Mesendoderm (in vitro differentiated cells): ENCODE results near the gene LEAP2.
A peak's percentile ranks its signal among the peaks of the same experiment; 100 is the strongest.

Experiments
- DNase-seq: peaks from one replicate; pipeline ENCODE4 v3.0.0; 2013
- H2AK5ac ChIP-seq: 2 replicates; pipeline ENCODE4 v1.6.1; 2013; ENCODE audit warnings: low read length, inconsistent platforms
- H2BK120ac ChIP-seq: 2 replicates; pipeline ENCODE4 v1.6.1; 2013; ENCODE audit warnings: low read depth, mild to moderate bottlenecking, low read length, moderate library complexity, mixed read lengths
- H2BK15ac ChIP-seq: replicated peaks from 2 replicates; pipeline ENCODE4 v1.6.1; 2013; ENCODE audit warnings: low read depth, mild to moderate bottlenecking, moderate library complexity
- H2BK5ac ChIP-seq: 2 replicates; pipeline ENCODE4 v1.6.1; 2013; ENCODE audit warnings: low read length, inconsistent platforms
- H3K18ac ChIP-seq: 2 replicates; pipeline ENCODE4 v1.6.1; 2013; ENCODE audit warnings: mild to moderate bottlenecking, low read length, mixed read lengths
- H3K23ac ChIP-seq: one replicate; pipeline ENCODE4 v1.6.1; 2013; ENCODE audit warnings: low read length
- H3K27ac ChIP-seq: 2 replicates; pipeline ENCODE4 v1.5.1; 2013; ENCODE audit warnings: low read depth, mild to moderate bottlenecking, inconsistent platforms, low read length, moderate library complexity
- H3K27me3 ChIP-seq: 2 replicates; pipeline ENCODE4 v1.6.1; 2013; ENCODE audit warnings: low read length, control low read depth, mild to moderate bottlenecking, inconsistent platforms; ENCODE audit not compliant: insufficient read depth, poor library complexity
- H3K36me3 ChIP-seq: 2 replicates; pipeline ENCODE4 v1.6.1; 2013; ENCODE audit warnings: low read length, inconsistent platforms; ENCODE audit not compliant: control insufficient read depth, insufficient read depth
- H3K4ac ChIP-seq: one replicate; pipeline ENCODE4 v1.6.1; 2013; ENCODE audit warnings: low read depth, mild to moderate bottlenecking, low read length, moderate library complexity
- H3K4me1 ChIP-seq: 2 replicates; pipeline ENCODE4 v1.6.1; 2013; ENCODE audit warnings: low read depth, low read length, inconsistent platforms; ENCODE audit not compliant: control insufficient read depth
- H3K4me2 ChIP-seq: 2 replicates; pipeline ENCODE4 v1.6.1; 2013; ENCODE audit warnings: low read length
- H3K4me3 ChIP-seq: 2 replicates; pipeline ENCODE4 v1.5.1; 2013; ENCODE audit warnings: mild to moderate bottlenecking, low read length
- H3K56ac ChIP-seq: one replicate; pipeline ENCODE4 v1.6.1; 2013; ENCODE audit warnings: low read length
- H3K79me1 ChIP-seq: 2 replicates; pipeline ENCODE4 v1.6.1; 2013; ENCODE audit warnings: low read length, inconsistent platforms
- H3K79me2 ChIP-seq: 2 replicates; pipeline ENCODE4 v1.6.1; 2013; ENCODE audit warnings: mild to moderate bottlenecking, low read length; ENCODE audit not compliant: control insufficient read depth, insufficient read depth
- H3K9ac ChIP-seq: 2 replicates; pipeline ENCODE4 v1.6.1; 2013; ENCODE audit warnings: low read length, inconsistent platforms
- H4K5ac ChIP-seq: one replicate; pipeline ENCODE4 v1.6.1; 2013; ENCODE audit warnings: low read length
- H4K8ac ChIP-seq: one replicate; pipeline ENCODE4 v1.6.1; 2013; ENCODE audit warnings: low read depth, mild to moderate bottlenecking, control low read depth, low read length, moderate library complexity
- WGBS: extraction: QIAGEN DNeasy Blood & Tissue Kit; methylation state at CpG from one replicate; pipeline ENCODE4 v1.1.7; 2013; ENCODE audit warnings: low lambda C conversion rate, missing lambda C conversion rate; ENCODE audit not compliant: insufficient coverage; ENCODE audit errors: extremely low coverage; 5-methylcytosine and 5-hydroxymethylcytosine counted together

Gene LEAP2

DNA sequence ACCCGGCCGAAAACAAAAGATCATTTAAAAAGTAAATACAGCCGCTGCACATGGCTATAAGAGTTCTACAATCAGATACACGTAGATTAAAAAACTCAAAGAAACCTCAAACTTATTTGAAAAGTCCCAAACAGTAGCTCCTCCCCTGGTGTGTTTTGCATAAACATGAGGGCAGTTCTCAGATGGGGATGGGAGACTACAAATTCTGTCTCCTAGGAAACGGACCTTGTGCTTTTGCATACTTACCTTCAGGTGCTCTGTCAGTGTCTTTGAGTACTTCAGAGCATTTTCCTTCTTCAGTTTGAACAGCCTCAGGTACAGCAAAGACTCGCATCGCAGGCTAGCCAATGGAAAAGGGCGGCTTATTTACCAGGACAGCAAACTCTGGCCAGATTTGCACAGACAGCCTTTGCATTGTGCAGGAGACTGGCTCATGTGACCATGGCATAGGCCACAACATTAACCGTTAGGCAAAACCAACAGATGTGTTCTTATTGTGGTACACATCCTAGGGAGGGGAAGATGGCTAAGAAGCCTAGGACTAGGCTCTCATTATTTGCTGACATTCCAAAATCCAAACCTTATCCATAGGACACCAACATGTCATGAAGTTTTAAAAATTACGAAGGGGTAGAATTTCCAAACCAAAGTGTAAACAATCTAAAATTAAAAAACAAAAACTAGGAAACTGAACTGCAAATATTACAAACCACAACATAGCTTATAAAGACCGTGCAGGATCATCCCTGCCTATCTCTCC is 12.8 kb downstream of the LEAP2 start:
- Histone ChIP-seq H3K4me2 (no peak overlapping the region), H3K27me3 (no peaks in the 10 kb centered on the region), H2AK5ac (no peak overlapping the region), H3K56ac (no peak overlapping the region), H3K79me1 (peaks cover 2% of the 10 kb centered on the region), H3K79me2 (no peaks in the 10 kb centered on the region), H4K8ac (no peak overlapping the region), H3K4ac (no peak overlapping the region), H2BK15ac (no peak overlapping the region), H3K9ac (no peak overlapping the region), H4K5ac (no peak overlapping the region), H2BK5ac (no peak overlapping the region), H3K18ac (no peak overlapping the region), H3K4me3 (no peak overlapping the region), H3K4me1 (no peaks in the 10 kb centered on the region), H2BK120ac (no peak overlapping the region), H3K23ac (no peak overlapping the region), H3K36me3 (peaks cover 4% of the 10 kb centered on the region), H3K27ac (no peak overlapping the region)
- DNase-seq = peak; percentile 51
- WGBS = no CpG with 5 or more reads among the region's 11 CpGs

DNA sequence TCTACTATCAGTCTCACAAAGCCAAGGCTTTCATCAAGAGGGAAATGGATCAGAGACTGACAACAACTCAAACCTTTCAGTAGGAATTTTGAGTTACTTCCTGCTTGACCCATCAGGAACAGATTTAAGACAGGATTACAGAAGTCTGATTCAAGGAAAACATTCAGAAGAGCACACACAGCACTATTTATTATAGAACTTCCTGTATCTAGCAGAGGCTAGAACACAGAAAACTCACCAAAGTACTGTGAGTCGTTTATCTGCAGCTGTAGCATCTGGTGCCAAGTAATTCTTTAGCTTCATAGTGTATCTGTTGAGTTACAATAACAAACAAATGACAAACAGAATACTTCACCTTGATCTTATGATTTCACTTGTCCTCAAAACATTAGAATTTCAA is 13.8 kb downstream of the LEAP2 start:
- Histone ChIP-seq H3K18ac (no peak overlapping the region), H3K4me2 (no peak overlapping the region), H3K9ac (no peak overlapping the region), H3K27me3 (no peaks in the 10 kb centered on the region), H3K79me2 (no peaks in the 10 kb centered on the region), H3K4ac (no peak overlapping the region), H3K79me1 (peaks cover 2% of the 10 kb centered on the region), H4K8ac (no peak overlapping the region), H4K5ac (no peak overlapping the region), H2BK120ac (no peak overlapping the region), H3K27ac (no peak overlapping the region), H3K56ac (no peak overlapping the region), H3K36me3 (peaks cover 4% of the 10 kb centered on the region), H2AK5ac (no peak overlapping the region), H2BK5ac (no peak overlapping the region), H3K4me3 (no peak overlapping the region), H3K4me1 (no peaks in the 10 kb centered on the region), H2BK15ac (no peak overlapping the region), H3K23ac (no peak overlapping the region)
- no peak for DNase-seq
- no CpG with 5 or more reads among the region's 1 CpG for WGBS

DNA sequence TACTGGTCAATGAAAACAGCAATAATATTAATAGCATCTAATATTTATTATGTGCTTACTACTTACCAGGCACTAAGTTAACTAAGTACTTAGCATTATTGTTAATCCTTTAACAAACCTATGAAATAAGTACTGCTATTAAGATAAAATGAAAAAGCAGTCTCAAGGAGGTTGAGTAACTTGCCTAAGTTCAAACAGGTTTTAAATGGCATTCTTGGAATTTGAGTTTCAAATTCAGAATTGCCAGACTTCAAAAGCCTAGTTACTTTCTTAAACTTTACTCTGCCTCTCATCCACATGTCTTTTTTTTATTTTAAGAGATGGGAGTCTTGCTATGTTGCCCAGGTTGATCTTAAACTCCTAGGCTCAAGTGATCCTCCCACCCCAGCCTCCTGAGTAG is 16.0 kb downstream of the LEAP2 start:
- DNase-seq = no peak
- H3K79me2 ChIP-seq = no peaks in the 10 kb centered on the region
- no peak overlapping the region for H3K56ac ChIP-seq
- no peak overlapping the region for H3K4ac ChIP-seq
- peaks cover 2% of the 10 kb centered on the region for H3K79me1 ChIP-seq
- H3K4me2 ChIP-seq = no peak overlapping the region
- H2BK15ac ChIP-seq = no peak overlapping the region
- H4K5ac ChIP-seq = no peak overlapping the region
- no peaks in the 10 kb centered on the region for H3K4me1 ChIP-seq
- no peak overlapping the region for H2BK5ac ChIP-seq
- no peak overlapping the region for H3K9ac ChIP-seq
- H2AK5ac ChIP-seq = no peak overlapping the region
- no peak overlapping the region for H3K4me3 ChIP-seq
- H3K23ac ChIP-seq = no peak overlapping the region
- peaks cover 6% of the 10 kb centered on the region for H3K36me3 ChIP-seq
- H3K27ac ChIP-seq = no peak overlapping the region
- H4K8ac ChIP-seq = no peak overlapping the region
- no peak overlapping the region for H2BK120ac ChIP-seq
- no peaks in the 10 kb centered on the region for H3K27me3 ChIP-seq
- H3K18ac ChIP-seq = no peak overlapping the region

DNA sequence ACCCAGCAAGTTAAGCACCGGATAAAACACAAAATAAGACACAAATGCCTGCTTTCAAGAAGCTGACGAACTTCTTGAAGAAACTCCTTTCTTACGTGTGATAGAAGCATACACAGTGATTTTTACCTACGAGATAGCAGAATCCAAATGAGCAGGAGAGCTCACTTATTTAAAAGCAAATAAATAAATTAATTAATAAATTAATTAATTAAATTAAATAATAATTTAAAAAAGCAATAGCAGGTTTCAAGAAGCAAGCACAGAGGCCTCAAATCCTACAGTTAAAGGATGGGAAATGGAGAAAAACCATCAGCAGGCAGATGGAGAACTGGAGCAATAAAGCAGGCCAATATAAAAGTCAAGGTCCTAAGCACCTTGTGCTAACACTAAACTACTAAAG is 17.3 kb downstream of the LEAP2 start:
- WGBS = no CpG with 5 or more reads among the region's 4 CpGs
- DNase-seq = no peak
- H3K36me3 ChIP-seq = peaks cover 6% of the 10 kb centered on the region

DNA sequence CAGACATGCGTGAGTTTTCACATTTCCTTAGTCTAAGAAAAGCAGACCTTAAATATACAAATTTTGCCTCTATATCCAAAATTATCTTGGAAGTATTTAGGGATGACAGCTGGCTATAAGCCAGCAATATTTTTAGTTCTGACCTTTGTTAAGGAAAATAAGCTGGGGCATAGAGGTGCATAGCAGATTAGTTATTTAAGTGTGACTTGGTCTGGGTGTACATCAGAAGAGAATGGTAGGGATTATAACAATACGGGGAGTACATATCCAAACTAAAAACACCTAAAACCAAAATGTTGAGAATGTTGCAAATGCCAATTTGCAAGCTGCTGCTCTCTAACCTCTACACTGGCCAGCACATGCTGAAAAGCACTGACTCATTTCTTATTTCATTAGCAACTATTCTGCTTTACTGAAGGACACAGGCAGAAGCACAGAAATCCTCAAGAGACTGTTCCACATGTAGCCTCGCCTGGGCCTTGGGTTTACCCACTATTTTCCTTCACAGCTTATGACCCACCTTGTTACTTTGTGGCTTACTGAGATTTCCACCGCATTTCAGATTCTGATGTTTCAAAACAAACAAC is 22.3 kb downstream of the LEAP2 start:
- Histone ChIP-seq H3K4me1 (no peaks in the 10 kb centered on the region), H3K56ac (no peak overlapping the region), H3K27ac (no peak overlapping the region), H2BK15ac (no peak overlapping the region), H3K23ac (no peak overlapping the region), H3K79me1 (no peaks in the 10 kb centered on the region), H3K27me3 (no peaks in the 10 kb centered on the region), H3K9ac (no peak overlapping the region), H2BK120ac (no peak overlapping the region), H2AK5ac (no peak overlapping the region), H3K18ac (no peak overlapping the region), H3K79me2 (no peaks in the 10 kb centered on the region), H2BK5ac (no peak overlapping the region), H4K5ac (no peak overlapping the region), H4K8ac (no peak overlapping the region), H3K4ac (no peak overlapping the region), H3K4me3 (no peak overlapping the region), H3K4me2 (no peak overlapping the region), H3K36me3 (peaks cover 13% of the 10 kb centered on the region)
- WGBS = no CpG with 5 or more reads among the region's 4 CpGs
- no peak for DNase-seq

More for the DNA sequence above, 17.3 kb downstream of the LEAP2 start:
- no peak overlapping the region for H3K4me2 ChIP-seq
- H2BK120ac ChIP-seq = no peak overlapping the region
- no peak overlapping the region for H3K56ac ChIP-seq
- no peak overlapping the region for H2AK5ac ChIP-seq
- H3K18ac ChIP-seq = no peak overlapping the region
- H3K4me1 ChIP-seq = no peaks in the 10 kb centered on the region
- H3K27me3 ChIP-seq = no peaks in the 10 kb centered on the region
- no peak overlapping the region for H3K27ac ChIP-seq
- H3K4ac ChIP-seq = no peak overlapping the region
- H3K9ac ChIP-seq = no peak overlapping the region
- H3K79me2 ChIP-seq = no peaks in the 10 kb centered on the region
- no peak overlapping the region for H3K23ac ChIP-seq
- no peak overlapping the region for H4K5ac ChIP-seq
- H2BK15ac ChIP-seq = no peak overlapping the region
- H3K79me1 ChIP-seq = peaks cover 2% of the 10 kb centered on the region
- no peak overlapping the region for H4K8ac ChIP-seq
- H3K4me3 ChIP-seq = no peak overlapping the region
- H2BK5ac ChIP-seq = no peak overlapping the region

DNA sequence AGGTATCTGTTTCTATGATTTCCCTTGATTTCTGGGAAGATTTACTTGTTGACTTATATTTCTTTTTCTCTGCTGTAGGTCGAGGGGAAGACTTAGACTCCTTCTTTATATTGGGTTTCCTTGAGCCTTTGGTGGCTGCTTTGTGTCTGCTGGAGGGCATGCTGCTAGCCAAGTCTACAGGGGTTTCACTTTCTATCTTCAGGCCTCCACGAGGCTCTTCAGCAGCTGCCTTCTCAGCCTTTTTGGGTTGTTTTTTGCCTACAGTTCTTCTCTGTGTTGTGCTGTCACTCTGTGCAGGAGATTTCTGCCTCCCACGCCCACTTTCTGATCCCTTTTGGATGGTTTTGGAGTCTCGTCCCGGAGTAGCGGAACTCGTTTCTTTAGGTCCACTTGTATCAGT is 23.2 kb downstream of the LEAP2 start:
- Histone ChIP-seq H3K27me3 (no peaks in the 10 kb centered on the region), H3K4me1 (no peaks in the 10 kb centered on the region), H3K56ac (no peak overlapping the region), H3K18ac (no peak overlapping the region), H2BK15ac (no peak overlapping the region), H4K5ac (no peak overlapping the region), H3K27ac (no peak overlapping the region), H3K23ac (no peak overlapping the region), H4K8ac (no peak overlapping the region), H3K79me1 (no peaks in the 10 kb centered on the region), H2AK5ac (no peak overlapping the region), H3K79me2 (no peaks in the 10 kb centered on the region), H2BK5ac (no peak overlapping the region), H3K4me2 (no peak overlapping the region), H3K9ac (no peak overlapping the region), H3K4me3 (no peak overlapping the region), H3K4ac (no peak overlapping the region), H3K36me3 (peaks cover 13% of the 10 kb centered on the region), H2BK120ac (no peak overlapping the region)
- DNase-seq = no peak
- WGBS = no CpG with 5 or more reads among the region's 7 CpGs
